SU-DHL-6 (cell line): ENCODE data around the gene NUP98.
"Not testable (repeated sequence)": the region's sequence is repeated elsewhere in the genome, so short reads cannot be mapped to it uniquely, and the experiment has no call there.

Source experiments
- H2AFZ ChIP-seq: fragments of 200-600 bp; sonication (generic); 2 replicates; pipeline ENCODE4 v1.6.1; 2014; ENCODE audit warnings: low read depth, mild to moderate bottlenecking, moderate library complexity, mixed read lengths, antibody characterized with exemption, low read length; ENCODE audit not compliant: severe bottlenecking
- H3F3A ChIP-seq: fragments of 200-600 bp; shearing (Covaris generic); 2 replicates; pipeline ENCODE4 v1.6.0; 2016; ENCODE audit warnings: antibody characterized with exemption, mild to moderate bottlenecking; ENCODE audit not compliant: insufficient read depth
- H3K27ac ChIP-seq: fragments of 200-600 bp; sonication (generic); 2 replicates; pipeline ENCODE4 v1.5.1; 2016; ENCODE audit warnings: low read depth, mild to moderate bottlenecking, low read length, moderate library complexity, mixed read lengths
- H3K27me3 ChIP-seq: fragments of 200-600 bp; sonication (generic), shearing (Covaris generic); 2 replicates; pipeline ENCODE4 v1.6.0; 2014; ENCODE audit warnings: mild to moderate bottlenecking, low read length
- H3K36me3 ChIP-seq: fragments of 200-600 bp; sonication (generic); 2 replicates; pipeline ENCODE4 v1.6.1; 2014; ENCODE audit warnings: mild to moderate bottlenecking, low read length, mixed read lengths
- H3K4me2 ChIP-seq: fragments of 300-600, 200-600 bp; shearing (Covaris generic), sonication (generic); 2 replicates; pipeline ENCODE4 v1.6.0; 2014; ENCODE audit warnings: low read length, low read depth, mild to moderate bottlenecking; ENCODE audit not compliant: poor library complexity, severe bottlenecking
- H3K4me3 ChIP-seq: fragments of 200-600 bp; sonication (generic); 2 replicates; pipeline ENCODE4 v1.5.1; 2014; ENCODE audit warnings: antibody characterized with exemption, low read length, mild to moderate bottlenecking, mixed read lengths; ENCODE audit not compliant: insufficient read depth, poor library complexity, severe bottlenecking
- H3K79me2 ChIP-seq: fragments of 200-600 bp; sonication (generic); 2 replicates; pipeline ENCODE4 v1.6.1; 2014; ENCODE audit warnings: mild to moderate bottlenecking, low read length, moderate library complexity; ENCODE audit not compliant: insufficient read depth
- H3K9ac ChIP-seq: fragments of 200-600 bp; sonication (generic); 2 replicates; pipeline ENCODE4 v1.7.0; 2014; ENCODE audit warnings: mild to moderate bottlenecking, low read length
- H3K9me2 ChIP-seq: fragments of 200-600 bp; sonication (generic); replicated peaks from 2 replicates; pipeline ENCODE4 v1.6.1; 2014; ENCODE audit warnings: low read length; ENCODE audit not compliant: insufficient read depth
- H3K9me3 ChIP-seq: fragments of 200-600 bp; sonication (generic); 2 replicates; pipeline ENCODE4 v1.6.1; 2014; ENCODE audit warnings: low read length, mixed read lengths; ENCODE audit not compliant: insufficient read depth
- H4K20me1 ChIP-seq: fragments of 200-600 bp; sonication (generic); 2 replicates; pipeline ENCODE4 v1.6.1; 2014; ENCODE audit warnings: low read depth, mild to moderate bottlenecking, antibody characterized with exemption, low read length, moderate library complexity, mixed read lengths
- EZH2phosphoT487 ChIP-seq: fragments of 200-600 bp; sonication (generic), shearing (Covaris generic); conservative IDR thresholded peaks from 2 replicates; pipeline ENCODE4 v1.6.1; 2018; ENCODE audit warnings: mild to moderate bottlenecking, antibody characterized with exemption, low read length, moderate library complexity, mixed read lengths
- TF ChIP-seq, protein P1 (sequence below): fragments of 200-600 bp; sonication (generic); IDR thresholded peaks from one replicate; pipeline ENCODE4 v1.5.1; 2017; ENCODE audit warnings: antibody characterized with exemption, mild to moderate bottlenecking, low read length, moderate library complexity; ENCODE audit not compliant: insufficient read depth, poor library complexity, severe bottlenecking

Gene NUP98

DNA sequence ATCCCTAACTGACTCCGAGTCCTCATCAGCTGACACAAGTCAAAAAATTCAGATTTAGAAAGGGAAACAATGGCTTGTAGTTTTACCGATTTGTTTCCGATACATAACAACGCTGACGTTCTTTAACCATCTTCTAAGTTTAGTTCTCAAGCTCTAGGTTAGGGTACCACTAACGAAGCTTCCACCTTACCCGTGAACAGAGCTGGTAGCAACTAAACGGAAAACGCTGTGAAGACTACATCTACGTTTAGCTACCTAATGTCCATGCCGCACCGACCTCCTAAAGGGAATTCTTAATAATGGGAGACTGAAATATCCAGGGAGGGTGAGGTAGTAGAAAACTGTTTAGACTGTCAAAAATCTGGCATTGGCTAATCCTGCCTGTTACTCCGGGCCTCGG lies 1.0 kb downstream of the NUP98 start:
- H3K4me3 ChIP-seq: peak overlapping the region; percentile 87
- TF ChIP-seq EZH2phosphoT487: no peak
- TF ChIP-seq, protein P1, sequence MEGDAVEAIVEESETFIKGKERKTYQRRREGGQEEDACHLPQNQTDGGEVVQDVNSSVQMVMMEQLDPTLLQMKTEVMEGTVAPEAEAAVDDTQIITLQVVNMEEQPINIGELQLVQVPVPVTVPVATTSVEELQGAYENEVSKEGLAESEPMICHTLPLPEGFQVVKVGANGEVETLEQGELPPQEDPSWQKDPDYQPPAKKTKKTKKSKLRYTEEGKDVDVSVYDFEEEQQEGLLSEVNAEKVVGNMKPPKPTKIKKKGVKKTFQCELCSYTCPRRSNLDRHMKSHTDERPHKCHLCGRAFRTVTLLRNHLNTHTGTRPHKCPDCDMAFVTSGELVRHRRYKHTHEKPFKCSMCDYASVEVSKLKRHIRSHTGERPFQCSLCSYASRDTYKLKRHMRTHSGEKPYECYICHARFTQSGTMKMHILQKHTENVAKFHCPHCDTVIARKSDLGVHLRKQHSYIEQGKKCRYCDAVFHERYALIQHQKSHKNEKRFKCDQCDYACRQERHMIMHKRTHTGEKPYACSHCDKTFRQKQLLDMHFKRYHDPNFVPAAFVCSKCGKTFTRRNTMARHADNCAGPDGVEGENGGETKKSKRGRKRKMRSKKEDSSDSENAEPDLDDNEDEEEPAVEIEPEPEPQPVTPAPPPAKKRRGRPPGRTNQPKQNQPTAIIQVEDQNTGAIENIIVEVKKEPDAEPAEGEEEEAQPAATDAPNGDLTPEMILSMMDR: no peak
- H3K27ac ChIP-seq: peak overlapping the region; percentile 64; the same call in 1 of the 2 replicates
- peak overlapping the region; percentile 95 for H3K9ac ChIP-seq
- H3K4me2 ChIP-seq: peak overlapping the region; percentile 64
- no peaks in the 10 kb centered on the region for H3K27me3 ChIP-seq
- 0 out of 2 replicates have a peak, but pooled peaks cover 10% of the 10 kb centered on the region for H3F3A ChIP-seq
- no peaks in the 10 kb centered on the region for H3K9me3 ChIP-seq
- H3K36me3 ChIP-seq: peaks cover 24% of the 10 kb centered on the region
- peaks cover 34% of the 10 kb centered on the region for H4K20me1 ChIP-seq
- no peaks in the 10 kb centered on the region for H3K9me2 ChIP-seq
- no peak overlapping the region for H2AFZ ChIP-seq
- H3K79me2 ChIP-seq: peaks cover 60% of the 10 kb centered on the region

DNA sequence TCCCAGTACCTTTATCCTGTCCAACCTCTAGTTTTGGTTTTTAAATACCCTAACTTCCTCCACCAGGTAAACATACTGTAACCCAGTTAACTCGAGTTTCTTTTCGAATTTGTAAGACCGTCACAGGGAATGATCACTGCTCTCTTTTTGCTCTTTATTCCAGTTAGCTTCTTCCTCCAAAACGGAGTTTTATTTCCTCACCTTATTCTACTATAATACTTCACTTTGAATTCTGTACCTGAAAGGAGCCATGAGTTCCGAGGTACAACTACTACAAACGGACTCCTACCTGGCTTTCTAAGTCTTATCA lies 1.4 kb downstream of the NUP98 start:
- Histone ChIP-seq H3K27ac (no peak overlapping the region), H3K4me2 (peak overlapping the region; percentile 64), H2AFZ (no peak overlapping the region), H3K9me2 (no peaks in the 10 kb centered on the region), H4K20me1 (peaks cover 34% of the 10 kb centered on the region), H3K79me2 (peaks cover 64% of the 10 kb centered on the region), H3K9me3 (no peaks in the 10 kb centered on the region), H3K9ac (peak overlapping the region; percentile 95), H3F3A (0 out of 2 replicates have a peak, but pooled peaks cover 10% of the 10 kb centered on the region), H3K27me3 (no peaks in the 10 kb centered on the region), H3K4me3 (peak overlapping the region; percentile 87), H3K36me3 (peaks cover 24% of the 10 kb centered on the region)
- no peak for TF ChIP-seq EZH2phosphoT487
- TF ChIP-seq, protein P1: no peak

DNA sequence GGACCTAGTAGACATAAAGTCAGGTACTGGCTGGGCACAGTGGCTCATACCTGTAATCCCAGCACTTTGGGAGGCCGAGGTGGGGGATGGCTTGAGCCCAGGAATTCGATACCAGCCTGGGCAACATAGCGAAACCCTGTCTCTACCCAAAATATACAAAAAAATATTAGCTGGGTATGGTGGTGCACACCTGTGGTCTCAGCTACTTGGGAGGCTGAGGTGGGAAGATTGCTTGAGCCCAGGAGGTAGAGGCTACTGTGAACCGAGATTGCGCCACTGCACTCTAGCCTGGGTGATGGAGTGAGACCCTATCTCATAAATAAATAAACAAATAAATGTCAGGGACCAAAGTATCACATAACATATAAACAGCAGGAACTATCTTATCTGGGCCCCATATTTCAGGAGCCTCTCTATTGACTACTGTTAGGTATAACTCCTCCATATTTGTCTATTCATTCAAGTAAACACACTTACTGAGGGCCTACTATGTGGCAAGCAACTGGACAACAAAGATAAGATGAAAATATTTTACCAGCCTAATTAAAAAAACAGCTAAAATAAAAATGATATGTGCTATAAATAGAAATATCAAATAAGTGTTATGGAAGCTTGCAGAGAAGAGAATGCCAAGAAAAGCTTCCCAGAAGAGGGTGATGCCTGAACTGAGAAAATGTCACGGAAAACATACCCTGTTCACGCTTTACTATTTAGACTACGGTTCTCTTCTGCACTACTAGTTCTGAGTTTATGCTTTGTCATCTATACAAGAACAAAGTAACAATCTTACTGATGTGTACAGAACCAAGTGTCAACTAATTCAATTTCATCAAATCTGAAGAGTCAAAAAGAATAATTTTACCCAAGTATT lies 2.0 kb downstream of the NUP98 start:
- no peaks in the 10 kb centered on the region for H3K27me3 ChIP-seq
- 0 out of 2 replicates have a peak, but pooled peaks cover 10% of the 10 kb centered on the region for H3F3A ChIP-seq
- H3K4me3 ChIP-seq: peak overlapping the region; percentile 87
- H3K4me2 ChIP-seq: peak overlapping the region; percentile 64
- H3K9ac ChIP-seq: peak overlapping the region; percentile 95
- TF ChIP-seq, protein P1: no peak
- no peaks in the 10 kb centered on the region for H3K9me3 ChIP-seq
- peaks cover 37% of the 10 kb centered on the region for H4K20me1 ChIP-seq
- no peak overlapping the region for H2AFZ ChIP-seq
- no peaks in the 10 kb centered on the region for H3K9me2 ChIP-seq
- H3K79me2 ChIP-seq: peaks cover 70% of the 10 kb centered on the region
- H3K27ac ChIP-seq: no peak overlapping the region
- H3K36me3 ChIP-seq: peaks cover 24% of the 10 kb centered on the region

DNA sequence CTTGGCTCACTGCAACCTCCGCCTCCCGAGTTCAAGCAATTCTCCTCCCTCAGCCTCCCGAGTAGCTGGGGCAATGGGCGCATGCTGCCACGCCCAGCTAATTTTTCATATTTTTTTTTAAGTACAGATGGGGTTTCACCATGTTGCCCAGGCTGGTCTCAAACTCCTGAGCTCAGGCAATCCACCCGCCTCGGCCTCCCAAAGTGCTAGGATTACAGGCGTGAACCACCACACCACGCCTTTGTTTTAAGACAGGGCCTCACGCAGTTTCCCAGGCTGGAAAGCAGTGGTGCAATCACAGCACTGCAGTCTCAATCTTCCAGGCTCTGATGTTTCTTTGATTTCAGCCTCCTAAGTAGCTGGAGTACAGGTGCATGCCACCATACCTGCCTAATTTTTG lies 3.0 kb downstream of the NUP98 start:
- not testable (repeated sequence) for H3K27me3 ChIP-seq, H3K4me3 ChIP-seq, H2AFZ ChIP-seq, H3K27ac ChIP-seq, H3F3A ChIP-seq, H3K9me2 ChIP-seq, H3K9ac ChIP-seq, H3K9me3 ChIP-seq, H3K4me2 ChIP-seq
- Histone ChIP-seq H3K79me2 (peaks cover 80% of the 10 kb centered on the region), H3K36me3 (peaks cover 24% of the 10 kb centered on the region), H4K20me1 (peaks cover 46% of the 10 kb centered on the region)
